Right lobe of liver (tissue), 6 donors: ENCODE data around the gene EHF. TPM values are rescaled to one million over a fixed set of nuclear protein-coding genes. Genes with fewer than 3 reads are reported as not detected.

Experiments
- ATAC-seq, 4 donors: fragments of 200-7000 bp; cut with Tn5 transposase; one replicate each; pipeline ENCODE4 v1.9.1; 2020; ENCODE audit warnings: mild to moderate bottlenecking in 4 of 4, moderate library complexity in 4 of 4
- DNase-seq, 3 donors: peaks; one replicate each; pipeline ENCODE4 v3.0.0-alpha.2; 2020
- H3K27ac ChIP-seq, 3 donors: fragments of 200-600 bp; one replicate each; pipeline ENCODE4 v1.8.0; 2022
- H3K27me3 ChIP-seq, 2 donors: fragments of 200-600 bp; one replicate each; pipeline ENCODE4 v1.8.0; 2022
- H3K36me3 ChIP-seq, 4 donors: fragments of 200-600 bp; sonication (generic) in 1 of 4; one replicate each; pipeline versions ENCODE4 v1.5.1 to v1.8.0; 2017 to 2022; ENCODE audit warnings: control low read depth in 1 of 4
- H3K4me1 ChIP-seq, 4 donors: fragments of 200-600 bp; sonication (generic) in 1 of 4; one replicate each; pipeline versions ENCODE4 v1.5.1 to v1.8.0; 2017 to 2022; ENCODE audit warnings: control low read depth in 1 of 4
- H3K4me3 ChIP-seq, 3 donors: fragments of 200-600 bp; one replicate each; pipeline ENCODE4 v1.8.0; 2022
- H3K9me3 ChIP-seq, 4 donors: fragments of 200-600 bp; sonication (generic) in 1 of 4; one replicate each; pipeline versions ENCODE4 v1.5.1 to v1.8.0; 2017 to 2022; ENCODE audit warnings: control low read depth in 1 of 4
- CTCF ChIP-seq, 4 donors: fragments of 200-600 bp in 3 of 4; fragments of 450-650 bp in 1 of 4; IDR thresholded peaks; one replicate each; pipeline versions ENCODE4 v1.5.1 to v1.8.0; 2016 to 2022; ENCODE audit warnings: antibody characterized with exemption in 4 of 4, mild to moderate bottlenecking in 2 of 4
- POLR2A ChIP-seq: fragments of 450-650 bp; IDR thresholded peaks from one replicate; pipeline ENCODE4 v1.6.1; 2017; ENCODE audit warnings: antibody characterized with exemption, mild to moderate bottlenecking
- WGBS: methylation state at CpG from one replicate; pipeline ENCODE4 v1.1.6; 2018; ENCODE audit warnings: low coverage, low lambda C conversion rate; ENCODE audit not compliant: insufficient coverage; ENCODE audit errors: missing lambda C conversion rate; 5-methylcytosine and 5-hydroxymethylcytosine counted together
- intact Hi-C, 2 donors: fragments of 100-400 bp; cut with DNase I; formaldehyde crosslinking; loops; one replicate each; pipeline versions ENCODE4 v1.11.2 to v1.14.1; 2022
- total RNA-seq, 6 experiments: library from RNA; depleted of rRNA in 2 of 6; stranded (reverse); fragments of >200 nt in 2 of 6; fragmentation: NEBNext Ultra II Directional in 3 of 6; extraction: Animal tissue kit (Norgen Biotek cat#: 25700) in 3 of 6; gene quantifications; one replicate each; pipeline versions ENCODE4 v1.1.0 to v1.2.4, GENCODE V29; 2016 to 2023
- donor health status: DM: no; HTN: yes; CAD: no.
- donor health status: DM: no; HTN: no; CAD: no.
- donor health status: DM: no; HTN: no; CAD: no.
- donor health status: DM: no; HTN: yes; CAD: no.
- donor health status: DM: no; HTN: yes; CAD: no.

Gene EHF
- total RNA-seq, 6 experiments from 2014 or later, result 1.00 to 3.3 (median 1.5) TPM

DNA sequence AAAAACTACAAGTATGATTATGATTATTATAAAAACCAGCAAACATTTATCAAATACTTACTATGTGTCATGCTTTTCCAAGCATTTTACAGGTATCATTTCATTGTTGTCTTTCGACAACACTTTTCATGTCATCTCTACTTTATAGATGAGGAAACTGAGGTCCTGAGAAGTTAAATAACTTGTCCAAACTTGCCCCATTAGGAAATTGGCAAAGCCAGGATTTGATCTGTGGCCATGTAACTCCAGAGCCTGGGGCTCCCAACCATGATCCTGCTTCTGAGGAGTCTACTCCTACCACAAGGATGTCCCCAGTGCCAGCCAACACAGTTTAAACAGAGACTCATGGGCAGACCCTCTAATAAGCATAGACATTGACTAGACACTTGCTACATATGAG is 15.2 kb downstream of the EHF start:
- DNase-seq, result no peak
- no peak overlapping the region for H3K4me3 ChIP-seq
- ATAC-seq, result no peak
- H3K27me3 ChIP-seq, result no peaks in the 10 kb centered on the region
- no peak overlapping the region for H3K27ac ChIP-seq
- intact Hi-C loops, result no loop called here
- WGBS, result 88% methylated on average over 1 of the region's 1 CpG
- H3K36me3 ChIP-seq, result no peaks in the 10 kb centered on the region
- H3K4me1 ChIP-seq, result peaks cover 0 to 49% (median 13%) of the 10 kb centered on the region in 4 donors
- no peaks in the 10 kb centered on the region for H3K9me3 ChIP-seq
- no peak for TF ChIP-seq CTCF (IDR thresholded peaks at IDR 0.05)
- TF ChIP-seq POLR2A, result no peak

GRCh38 chr11:34637303-34637702 is 16.4 kb downstream of the EHF start:
- Histone ChIP-seq H3K36me3 (no peaks in the 10 kb centered on the region), H3K9me3 (no peaks in the 10 kb centered on the region), H3K4me1 (peaks cover 0 to 51% (median 15%) of the 10 kb centered on the region in 4 donors), H3K27ac (no peak overlapping the region), H3K4me3 (no peak overlapping the region), H3K27me3 (no peaks in the 10 kb centered on the region)
- DNase-seq (no peak), ATAC-seq (no peak)
- TF ChIP-seq CTCF (IDR thresholded peaks at IDR 0.05) (no peak), POLR2A (no peak)
- intact Hi-C loops, result no loop called here
- WGBS, result 69% methylated on average over 2 of the region's 5 CpGs

DNA sequence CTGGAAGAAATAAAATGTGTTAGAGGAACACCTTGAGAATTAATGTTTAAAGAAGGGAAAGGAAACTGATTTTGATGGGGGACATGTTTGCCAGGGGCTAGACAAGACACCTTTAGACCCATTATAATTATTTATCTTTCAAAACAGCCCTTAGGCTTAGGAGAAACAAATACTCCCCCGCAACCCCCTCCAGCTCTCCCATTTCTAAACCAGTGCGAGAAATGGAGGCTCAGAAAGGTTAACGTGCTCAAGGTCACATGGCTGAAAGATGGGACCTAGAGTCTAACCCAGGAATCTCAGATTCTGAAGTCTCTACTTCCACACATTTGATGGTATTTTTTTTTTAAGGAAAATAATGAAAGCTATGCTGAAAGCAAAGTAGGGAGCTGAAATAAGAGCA is 18.0 kb downstream of the EHF start:
- TF ChIP-seq CTCF (IDR thresholded peaks at IDR 0.05) (no peak), POLR2A (no peak)
- no peak overlapping the region for H3K4me3 ChIP-seq
- no peak overlapping the region for H3K27ac ChIP-seq
- H3K27me3 ChIP-seq, result no peaks in the 10 kb centered on the region
- WGBS, result 73% methylated on average over 3 of the region's 3 CpGs
- H3K9me3 ChIP-seq, result no peaks in the 10 kb centered on the region
- peaks cover 0 to 39% (median 11%) of the 10 kb centered on the region in 4 donors for H3K4me1 ChIP-seq
- DNase-seq (no peak), ATAC-seq (no peak)
- intact Hi-C loops, result no loop called here
- H3K36me3 ChIP-seq, result no peaks in the 10 kb centered on the region

GRCh38 chr11:34639545-34639944 is 18.7 kb downstream of the EHF start:
- Histone ChIP-seq H3K9me3 (no peaks in the 10 kb centered on the region), H3K27ac (peak overlapping the region in 2 of 3 donors; percentile 11 to 73), H3K4me1 (peaks cover 0 to 33% (median 9%) of the 10 kb centered on the region in 4 donors), H3K36me3 (no peaks in the 10 kb centered on the region), H3K27me3 (no peaks in the 10 kb centered on the region), H3K4me3 (no peak overlapping the region)
- TF ChIP-seq CTCF (IDR thresholded peaks at IDR 0.05) (no peak), POLR2A (no peak)
- ATAC-seq (no peak), DNase-seq (no peak)
- intact Hi-C loops, result no loop called here
- 44% methylated on average over 3 of the region's 4 CpGs for WGBS
